Measurements from ENCODE around the gene RXFP2.

GRCh38 chr13:31774186-31774750 lies 34.9 kb downstream of the RXFP2 start:
- TF ChIP-seq, protein P1, sequence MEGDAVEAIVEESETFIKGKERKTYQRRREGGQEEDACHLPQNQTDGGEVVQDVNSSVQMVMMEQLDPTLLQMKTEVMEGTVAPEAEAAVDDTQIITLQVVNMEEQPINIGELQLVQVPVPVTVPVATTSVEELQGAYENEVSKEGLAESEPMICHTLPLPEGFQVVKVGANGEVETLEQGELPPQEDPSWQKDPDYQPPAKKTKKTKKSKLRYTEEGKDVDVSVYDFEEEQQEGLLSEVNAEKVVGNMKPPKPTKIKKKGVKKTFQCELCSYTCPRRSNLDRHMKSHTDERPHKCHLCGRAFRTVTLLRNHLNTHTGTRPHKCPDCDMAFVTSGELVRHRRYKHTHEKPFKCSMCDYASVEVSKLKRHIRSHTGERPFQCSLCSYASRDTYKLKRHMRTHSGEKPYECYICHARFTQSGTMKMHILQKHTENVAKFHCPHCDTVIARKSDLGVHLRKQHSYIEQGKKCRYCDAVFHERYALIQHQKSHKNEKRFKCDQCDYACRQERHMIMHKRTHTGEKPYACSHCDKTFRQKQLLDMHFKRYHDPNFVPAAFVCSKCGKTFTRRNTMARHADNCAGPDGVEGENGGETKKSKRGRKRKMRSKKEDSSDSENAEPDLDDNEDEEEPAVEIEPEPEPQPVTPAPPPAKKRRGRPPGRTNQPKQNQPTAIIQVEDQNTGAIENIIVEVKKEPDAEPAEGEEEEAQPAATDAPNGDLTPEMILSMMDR (IDR thresholded peaks at IDR 0.05) = no peak
- TF ChIP-seq POLR2A (IDR thresholded peaks at IDR 0.05) = no peak

All from testis (tissue), 2 donors.